ENCODE measurements around the gene SPATA4.

DNA sequence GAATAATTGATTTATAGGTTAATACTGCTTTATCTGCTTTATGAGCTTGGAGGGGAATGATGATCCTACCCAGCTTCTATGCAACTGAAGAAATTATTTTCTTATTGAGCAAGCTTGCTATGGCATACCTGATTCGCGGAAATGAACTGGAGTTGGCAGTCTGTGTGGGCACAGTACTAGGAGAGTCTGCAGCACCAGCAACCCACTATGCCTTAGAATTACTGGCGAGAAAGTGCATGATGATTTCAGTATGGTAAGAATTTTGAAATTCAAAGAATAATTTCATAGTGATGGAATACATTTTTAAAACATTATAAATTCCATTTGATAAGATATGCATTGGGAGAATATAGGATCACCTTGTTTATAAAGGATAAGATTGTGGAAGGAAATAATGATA is 32.3 kb downstream of the SPATA4 start:
- no peak for TF ChIP-seq POLR2A (IDR thresholded peaks at IDR 0.05)
- TF ChIP-seq, protein P1, sequence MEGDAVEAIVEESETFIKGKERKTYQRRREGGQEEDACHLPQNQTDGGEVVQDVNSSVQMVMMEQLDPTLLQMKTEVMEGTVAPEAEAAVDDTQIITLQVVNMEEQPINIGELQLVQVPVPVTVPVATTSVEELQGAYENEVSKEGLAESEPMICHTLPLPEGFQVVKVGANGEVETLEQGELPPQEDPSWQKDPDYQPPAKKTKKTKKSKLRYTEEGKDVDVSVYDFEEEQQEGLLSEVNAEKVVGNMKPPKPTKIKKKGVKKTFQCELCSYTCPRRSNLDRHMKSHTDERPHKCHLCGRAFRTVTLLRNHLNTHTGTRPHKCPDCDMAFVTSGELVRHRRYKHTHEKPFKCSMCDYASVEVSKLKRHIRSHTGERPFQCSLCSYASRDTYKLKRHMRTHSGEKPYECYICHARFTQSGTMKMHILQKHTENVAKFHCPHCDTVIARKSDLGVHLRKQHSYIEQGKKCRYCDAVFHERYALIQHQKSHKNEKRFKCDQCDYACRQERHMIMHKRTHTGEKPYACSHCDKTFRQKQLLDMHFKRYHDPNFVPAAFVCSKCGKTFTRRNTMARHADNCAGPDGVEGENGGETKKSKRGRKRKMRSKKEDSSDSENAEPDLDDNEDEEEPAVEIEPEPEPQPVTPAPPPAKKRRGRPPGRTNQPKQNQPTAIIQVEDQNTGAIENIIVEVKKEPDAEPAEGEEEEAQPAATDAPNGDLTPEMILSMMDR (IDR thresholded peaks at IDR 0.05): no peak

All from right lobe of liver (tissue), 4 donors.